ENCODE results near the gene EHD1. TPM values are rescaled to one million over a fixed set of nuclear protein-coding genes. Genes with fewer than 3 reads are reported as not detected.

The EHD1 gene
- total and polyA plus RNA-seq, 9 of the 15 experiments (the other 6 are each of a cell fraction or from before 2014, with no cell fraction given), result 0.46 to 65.0 (median 16.4) TPM

DNA sequence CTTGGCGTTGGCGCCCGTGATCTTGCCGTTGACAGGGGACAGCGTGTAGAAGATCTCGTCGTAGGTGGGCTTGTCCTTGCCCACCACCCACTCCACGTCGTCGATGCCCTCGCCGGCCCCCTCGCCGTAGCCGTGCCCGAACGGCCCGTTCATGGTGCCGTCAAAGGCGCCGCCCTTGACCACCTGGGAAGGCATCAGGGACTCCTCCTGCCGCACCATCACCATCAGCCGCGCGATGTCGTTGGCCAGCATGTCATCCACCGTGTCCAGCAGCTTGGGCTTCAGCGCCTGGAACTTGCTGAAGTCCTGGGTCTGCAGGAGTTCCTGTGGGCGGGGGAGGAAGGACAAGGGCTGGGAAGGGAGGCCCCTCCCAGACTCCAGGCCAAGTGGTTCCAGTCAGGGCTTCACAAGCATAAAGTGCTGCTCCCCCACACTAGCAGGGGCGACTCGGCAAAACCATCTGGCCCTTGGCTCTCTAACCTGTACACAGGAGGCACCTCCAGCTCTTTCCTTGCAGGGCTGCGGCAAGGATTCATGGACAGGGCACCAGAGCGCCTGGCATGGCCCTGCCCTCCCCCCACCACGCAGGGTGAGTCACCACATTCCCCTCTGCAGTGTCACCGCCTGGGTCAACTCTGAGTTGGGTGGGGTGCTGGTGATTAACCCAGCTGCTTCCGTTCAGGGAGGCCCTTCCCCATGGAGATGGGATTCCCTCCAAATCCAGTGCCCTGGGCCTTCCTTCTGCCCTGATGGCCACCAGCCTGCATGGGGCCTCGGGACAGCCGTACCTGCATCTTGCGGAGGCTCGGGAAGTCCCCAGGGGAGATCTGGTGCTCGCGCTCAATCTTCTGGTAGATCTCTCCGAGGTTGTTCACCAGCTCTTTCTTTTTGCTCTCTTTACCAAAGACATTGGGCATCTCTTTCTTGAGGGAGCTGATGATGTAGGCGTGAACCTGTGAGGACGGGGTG, 23.6 kb downstream of the EHD1 start (continued):
- TF ChIP-seq, protein P1, sequence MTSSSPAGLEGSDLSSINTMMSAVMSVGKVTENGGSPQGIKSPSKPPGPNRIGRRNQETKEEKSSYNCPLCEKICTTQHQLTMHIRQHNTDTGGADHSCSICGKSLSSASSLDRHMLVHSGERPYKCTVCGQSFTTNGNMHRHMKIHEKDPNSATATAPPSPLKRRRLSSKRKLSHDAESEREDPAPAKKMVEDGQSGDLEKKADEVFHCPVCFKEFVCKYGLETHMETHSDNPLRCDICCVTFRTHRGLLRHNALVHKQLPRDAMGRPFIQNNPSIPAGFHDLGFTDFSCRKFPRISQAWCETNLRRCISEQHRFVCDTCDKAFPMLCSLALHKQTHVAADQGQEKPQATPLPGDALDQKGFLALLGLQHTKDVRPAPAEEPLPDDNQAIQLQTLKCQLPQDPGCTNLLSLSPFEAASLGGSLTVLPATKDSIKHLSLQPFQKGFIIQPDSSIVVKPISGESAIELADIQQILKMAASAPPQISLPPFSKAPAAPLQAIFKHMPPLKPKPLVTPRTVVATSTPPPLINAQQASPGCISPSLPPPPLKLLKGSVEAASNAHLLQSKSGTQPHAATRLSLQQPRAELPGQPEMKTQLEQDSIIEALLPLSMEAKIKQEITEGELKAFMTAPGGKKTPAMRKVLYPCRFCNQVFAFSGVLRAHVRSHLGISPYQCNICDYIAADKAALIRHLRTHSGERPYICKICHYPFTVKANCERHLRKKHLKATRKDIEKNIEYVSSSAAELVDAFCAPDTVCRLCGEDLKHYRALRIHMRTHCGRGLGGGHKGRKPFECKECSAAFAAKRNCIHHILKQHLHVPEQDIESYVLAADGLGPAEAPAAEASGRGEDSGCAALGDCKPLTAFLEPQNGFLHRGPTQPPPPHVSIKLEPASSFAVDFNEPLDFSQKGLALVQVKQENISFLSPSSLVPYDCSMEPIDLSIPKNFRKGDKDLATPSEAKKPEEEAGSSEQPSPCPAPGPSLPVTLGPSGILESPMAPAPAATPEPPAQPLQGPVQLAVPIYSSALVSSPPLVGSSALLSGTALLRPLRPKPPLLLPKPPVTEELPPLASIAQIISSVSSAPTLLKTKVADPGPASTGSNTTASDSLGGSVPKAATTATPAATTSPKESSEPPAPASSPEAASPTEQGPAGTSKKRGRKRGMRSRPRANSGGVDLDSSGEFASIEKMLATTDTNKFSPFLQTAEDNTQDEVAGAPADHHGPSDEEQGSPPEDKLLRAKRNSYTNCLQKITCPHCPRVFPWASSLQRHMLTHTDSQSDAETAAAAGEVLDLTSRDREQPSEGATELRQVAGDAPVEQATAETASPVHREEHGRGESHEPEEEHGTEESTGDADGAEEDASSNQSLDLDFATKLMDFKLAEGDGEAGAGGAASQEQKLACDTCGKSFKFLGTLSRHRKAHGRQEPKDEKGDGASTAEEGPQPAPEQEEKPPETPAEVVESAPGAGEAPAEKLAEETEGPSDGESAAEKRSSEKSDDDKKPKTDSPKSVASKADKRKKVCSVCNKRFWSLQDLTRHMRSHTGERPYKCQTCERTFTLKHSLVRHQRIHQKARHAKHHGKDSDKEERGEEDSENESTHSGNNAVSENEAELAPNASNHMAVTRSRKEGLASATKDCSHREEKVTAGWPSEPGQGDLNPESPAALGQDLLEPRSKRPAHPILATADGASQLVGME (CRISPR knock-in tag; IDR thresholded peaks at IDR 0.05), result no peak
- 0 out of 2 replicates have a peak, but pooled peaks have one; percentile 53 for TF ChIP-seq DNMT1 (IDR thresholded peaks at IDR 0.05)
- TF ChIP-seq ETV6 (IDR thresholded peaks at IDR 0.05; ENCODE audit: borderline replicate concordance in 1 of 2, low read depth in 2 of 2, low read length in 1 of 2), result no peak
- TF ChIP-seq ETV6 (CRISPR knock-in tag; IDR thresholded peaks at IDR 0.05; ENCODE audit: borderline replicate concordance), result no peak
- no peak for TF ChIP-seq ZNF764 (CRISPR knock-in tag; IDR thresholded peaks at IDR 0.05; ENCODE audit: low read depth)
- TF ChIP-seq FOXJ2 (tag; IDR thresholded peaks at IDR 0.05), result no peak
- TF ChIP-seq BDP1 (IDR thresholded peaks at IDR 0.05; ENCODE audit: insufficient read depth, insufficient read length), result no peak
- no peak for TF ChIP-seq CHD1 (IDR thresholded peaks at IDR 0.05; ENCODE audit: low read length)
- TF ChIP-seq CXXC5 (CRISPR knock-in tag; IDR thresholded peaks at IDR 0.05), result peak; percentile 77
- TF ChIP-seq CHD4 (IDR thresholded peaks at IDR 0.05; ENCODE audit: insufficient read depth, insufficient replicate concordance, low read depth, low read length, poor library complexity, severe bottlenecking), result no peak
- TF ChIP-seq, protein P2, sequence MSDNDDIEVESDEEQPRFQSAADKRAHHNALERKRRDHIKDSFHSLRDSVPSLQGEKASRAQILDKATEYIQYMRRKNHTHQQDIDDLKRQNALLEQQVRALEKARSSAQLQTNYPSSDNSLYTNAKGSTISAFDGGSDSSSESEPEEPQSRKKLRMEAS (CRISPR knock-in tag; IDR thresholded peaks at IDR 0.05), result peak; percentile 33; the same call in 1 of the 2 replicates
- TF ChIP-seq, protein P3, sequence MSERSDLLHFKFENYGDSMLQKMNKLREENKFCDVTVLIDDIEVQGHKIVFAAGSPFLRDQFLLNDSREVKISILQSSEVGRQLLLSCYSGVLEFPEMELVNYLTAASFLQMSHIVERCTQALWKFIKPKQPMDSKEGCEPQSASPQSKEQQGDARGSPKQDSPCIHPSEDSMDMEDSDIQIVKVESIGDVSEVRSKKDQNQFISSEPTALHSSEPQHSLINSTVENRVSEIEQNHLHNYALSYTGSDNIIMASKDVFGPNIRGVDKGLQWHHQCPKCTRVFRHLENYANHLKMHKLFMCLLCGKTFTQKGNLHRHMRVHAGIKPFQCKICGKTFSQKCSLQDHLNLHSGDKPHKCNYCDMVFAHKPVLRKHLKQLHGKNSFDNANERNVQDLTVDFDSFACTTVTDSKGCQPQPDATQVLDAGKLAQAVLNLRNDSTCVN (CRISPR knock-in tag; IDR thresholded peaks at IDR 0.05), result no peak
- peak; percentile 59 to 61; a peak in 3 of 4 replicates for TF ChIP-seq KDM1A (IDR thresholded peaks at IDR 0.05)
- TF ChIP-seq ZNF277 (CRISPR knock-in tag; IDR thresholded peaks at IDR 0.05; ENCODE audit: borderline replicate concordance), result no peak
- no peak for TF ChIP-seq ZNF197 (CRISPR knock-in tag; IDR thresholded peaks at IDR 0.05; ENCODE audit: low read depth)
- peak; percentile 88; the same call in 1 of the 2 replicates for TF ChIP-seq CTBP1 (IDR thresholded peaks at IDR 0.05; ENCODE audit: borderline replicate concordance)
- peak; percentile 45 for TF ChIP-seq RBM22 (IDR thresholded peaks at IDR 0.05; ENCODE audit: low read depth, low read length, poor library complexity, severe bottlenecking)
- TF ChIP-seq GTF2E2 (tag; IDR thresholded peaks at IDR 0.05), result no peak

Measured in K562 (cell line).